ENCODE measurements around the gene POMT2.

- no peak for TF ChIP-seq CTCF (IDR thresholded peaks at IDR 0.05)
- TF ChIP-seq POLR2A (IDR thresholded peaks at IDR 0.05) = no peak
Observed at GRCh38 chr14:77323571-77323970, 2.9 kb upstream of the POMT2 start.
